Stimulated activated naive CD4-positive, alpha-beta T cell (primary cell): ENCODE results near the gene PHKA1.
"Not testable (repeated sequence)": the region's sequence is repeated elsewhere in the genome, so short reads cannot be mapped to it uniquely, and the experiment has no call there.

ENCODE experiments used
- DNase-seq, 6 experiments: peaks; one replicate each; lab custom pipeline; 2025; lab: John Stamatoyannopoulos, UW

PHKA1 gene

DNA sequence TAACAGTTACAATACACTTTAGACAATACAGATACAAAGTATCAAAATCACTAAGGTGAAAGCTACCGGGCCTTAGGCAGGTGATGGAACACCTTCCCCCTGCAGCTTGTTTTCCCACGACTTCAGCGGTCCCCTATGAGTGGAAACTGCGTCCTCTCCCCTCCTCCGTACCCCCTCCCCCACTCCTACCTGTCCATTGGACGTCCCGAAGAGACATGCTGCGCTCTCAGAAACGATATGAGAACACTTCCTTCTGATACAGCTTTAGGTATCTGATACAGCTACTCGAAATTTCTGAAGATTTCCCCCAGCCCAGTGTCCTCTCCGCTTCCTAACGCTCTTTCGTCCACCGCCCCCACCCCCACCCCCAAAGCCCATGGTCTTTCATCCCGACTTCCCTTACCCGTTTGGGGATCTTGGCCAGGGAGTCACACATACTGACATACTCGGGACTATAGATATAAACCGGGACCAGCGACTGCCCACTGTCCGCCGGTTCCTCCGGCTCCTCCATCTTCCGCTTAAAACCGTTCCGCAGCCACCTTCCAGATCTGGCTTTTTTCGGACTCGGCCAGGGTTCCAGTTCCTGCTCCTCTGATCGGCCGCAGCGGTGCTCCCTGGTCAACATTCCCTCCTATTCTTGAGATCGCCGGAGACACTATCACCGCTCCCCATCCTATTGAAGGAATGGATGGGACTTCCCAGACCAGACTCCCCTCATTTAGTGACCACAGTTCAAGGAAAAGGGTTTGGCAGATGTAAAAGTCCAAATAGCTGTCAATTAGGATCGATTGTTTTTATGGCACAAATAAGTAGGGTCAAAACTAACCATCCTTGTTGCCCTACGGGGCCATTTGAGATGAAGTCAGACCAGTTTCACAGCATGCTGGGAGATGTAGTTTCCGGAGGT lies 141.6 kb downstream of the PHKA1 start, which contains the start of gene HDAC8:
TSS of gene HDAC8 (minus strand) at position 596 of the 910 bp plus-strand sequence. CDS start at position 514, 82 bp downstream.
- peak; percentile 3 to 40 (median 8) for DNase-seq

DNA sequence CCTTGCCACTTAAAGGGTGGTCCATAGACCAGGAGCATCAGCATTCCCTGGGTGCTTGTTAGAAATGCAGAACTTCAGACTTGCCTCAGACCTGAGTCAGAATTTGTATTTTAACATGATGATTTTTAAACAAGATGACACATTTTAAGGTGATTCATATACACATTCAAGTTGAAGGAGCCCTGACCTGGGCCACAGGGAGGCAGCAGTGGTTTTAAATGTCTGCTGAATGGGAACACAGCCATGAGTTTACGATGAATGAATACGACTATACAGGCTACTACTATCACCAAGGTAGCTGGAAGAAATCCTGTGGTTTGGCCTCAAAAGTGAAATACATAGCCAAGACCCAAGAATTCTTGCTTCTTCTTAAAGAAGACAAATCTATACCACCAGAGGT lies 144.3 kb downstream of the PHKA1 start:
- no peak for DNase-seq

GRCh38 chrX:72568406-72569092 lies 145.6 kb downstream of the PHKA1 start:
- DNase-seq: no peak

DNA sequence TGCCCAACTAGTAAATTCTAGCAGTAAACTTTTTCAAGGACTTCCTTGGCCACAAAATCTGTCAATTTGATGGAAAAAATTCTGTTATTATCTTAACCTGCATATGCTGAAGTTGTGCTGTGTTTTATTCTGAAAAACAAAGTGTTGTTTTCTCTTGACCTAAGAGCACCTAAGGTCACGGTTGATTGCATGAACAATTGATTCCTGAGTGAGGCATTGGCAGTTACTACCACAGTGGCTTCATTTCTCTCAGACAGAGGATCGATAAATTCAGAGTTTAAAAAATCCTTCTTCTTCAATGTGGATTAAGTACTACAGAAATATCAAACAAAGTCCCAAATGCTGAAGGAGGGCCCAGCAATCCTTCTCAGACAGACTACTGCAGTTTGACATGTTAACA lies 147.7 kb downstream of the PHKA1 start:
- DNase-seq: no peak

- not testable (repeated sequence) for DNase-seq
Observed at GRCh38 chrX:72559655-72560054, 154.5 kb downstream of the PHKA1 start.

DNA sequence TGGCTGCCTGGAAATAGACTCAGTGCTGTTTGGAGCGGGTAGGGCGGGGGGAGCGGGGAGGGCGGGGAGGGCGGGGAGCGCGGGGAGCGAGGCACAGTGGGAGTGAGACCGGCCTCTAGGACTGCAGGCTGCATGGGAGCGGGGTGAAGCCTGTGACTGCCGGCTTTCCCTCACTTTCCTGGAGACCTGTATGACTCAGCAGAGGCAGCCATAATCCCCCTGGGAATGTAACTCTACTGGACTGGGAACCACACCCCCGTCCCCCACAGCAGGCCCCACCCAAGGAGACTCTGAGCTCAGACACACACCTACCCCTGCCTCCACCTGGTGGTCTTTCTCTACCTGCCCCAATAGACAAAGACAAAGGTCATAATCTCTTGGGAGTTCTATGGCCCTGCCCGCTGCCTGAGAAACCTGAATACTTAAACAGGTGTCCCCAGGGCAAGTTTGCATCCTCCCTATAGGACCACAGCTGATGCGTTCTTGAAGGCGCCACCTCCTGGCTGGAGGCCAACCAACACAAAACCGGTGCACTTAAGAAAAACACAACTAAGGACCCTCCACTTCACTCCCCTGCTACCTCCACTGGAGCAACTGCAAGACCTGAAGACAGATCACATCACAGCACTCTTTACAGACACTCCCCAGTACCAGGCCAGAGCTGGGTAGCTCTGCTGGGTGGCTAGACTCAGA lies 159.5 kb downstream of the PHKA1 start:
- DNase-seq: no peak

- DNase-seq: not testable (repeated sequence)
Observed at GRCh38 chrX:72552443-72552842, 161.7 kb downstream of the PHKA1 start.

DNA sequence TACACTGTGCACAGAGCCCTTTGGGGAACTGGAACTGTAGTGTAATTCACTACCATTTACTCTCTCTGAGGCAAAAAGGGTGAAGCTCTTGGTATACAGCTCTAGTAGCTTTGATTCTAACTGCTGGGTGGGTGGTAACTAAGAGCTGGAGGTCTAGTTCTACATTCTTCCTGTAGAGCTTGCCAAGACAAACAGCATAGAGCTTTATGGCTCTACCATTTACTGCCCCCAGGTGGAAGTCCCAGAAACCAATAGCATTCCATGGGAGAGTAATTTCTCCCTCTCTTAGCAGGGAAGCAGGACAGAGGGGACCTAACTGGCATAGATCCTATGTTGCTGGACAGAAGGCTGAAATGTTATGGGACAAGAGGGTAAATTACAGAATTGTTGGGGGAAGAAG lies 168.1 kb downstream of the PHKA1 start:
- no peak for DNase-seq

- no peak for DNase-seq
Observed at GRCh38 chrX:72540318-72540717, 173.8 kb downstream of the PHKA1 start.

DNA sequence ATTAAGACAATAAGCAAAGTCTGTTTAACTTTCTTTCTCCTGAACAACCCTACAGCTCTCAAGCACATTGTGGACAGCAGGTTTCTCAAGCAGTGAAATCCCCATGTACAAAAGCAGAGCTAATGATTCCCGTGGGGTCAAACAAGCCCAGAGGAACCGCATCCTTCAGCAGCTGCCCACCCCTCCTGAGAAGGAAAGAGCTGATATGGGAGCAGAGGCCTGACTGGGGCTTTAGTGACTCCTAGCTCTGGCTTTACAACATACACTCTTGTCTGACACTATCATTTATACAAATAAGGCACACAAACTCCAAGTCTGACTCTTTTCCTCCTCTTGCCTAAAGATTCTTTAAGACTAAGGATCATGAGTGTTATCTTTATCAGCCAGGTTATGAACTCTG lies 174.3 kb downstream of the PHKA1 start:
- DNase-seq: no peak

- no peak for DNase-seq
Observed at GRCh38 chrX:72536542-72536941, 177.6 kb downstream of the PHKA1 start.

DNA sequence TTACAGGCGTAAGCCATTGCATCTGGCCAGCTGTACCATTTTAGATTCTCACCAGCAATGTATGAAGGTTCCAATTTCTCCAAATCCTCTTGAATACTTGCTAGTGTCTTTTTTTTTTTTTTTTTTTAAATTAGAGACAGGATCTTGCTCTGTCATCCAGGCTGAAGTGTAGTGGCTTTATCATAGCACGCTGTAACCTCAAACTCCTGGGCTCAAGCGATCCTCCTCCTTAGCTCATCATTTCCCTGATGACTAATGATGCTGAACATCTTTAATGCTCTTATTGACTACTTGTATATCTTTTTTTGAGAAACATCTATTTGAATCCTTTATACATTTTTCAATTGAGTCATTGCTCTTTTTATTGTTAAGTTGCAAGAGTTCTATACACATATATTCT lies 181.7 kb downstream of the PHKA1 start:
- no peak for DNase-seq
